GM18861 (cell line): ENCODE measurements around the gene TSEN54.

Experiments
- ATAC-seq: cut with Tn5 transposase; IDR thresholded peaks from one replicate; pipeline ENCODE4 v1.9.1; 2021; ENCODE audit not compliant: unreplicated experiment

Gene TSEN54

GRCh38 chr17:75488693-75489510, 27.4 kb upstream of the TSEN54 start:
- no peak for ATAC-seq

- ATAC-seq, result no peak
These were observed 26.8 kb upstream of the TSEN54 start for GRCh38 chr17:75489511-75489955.

DNA sequence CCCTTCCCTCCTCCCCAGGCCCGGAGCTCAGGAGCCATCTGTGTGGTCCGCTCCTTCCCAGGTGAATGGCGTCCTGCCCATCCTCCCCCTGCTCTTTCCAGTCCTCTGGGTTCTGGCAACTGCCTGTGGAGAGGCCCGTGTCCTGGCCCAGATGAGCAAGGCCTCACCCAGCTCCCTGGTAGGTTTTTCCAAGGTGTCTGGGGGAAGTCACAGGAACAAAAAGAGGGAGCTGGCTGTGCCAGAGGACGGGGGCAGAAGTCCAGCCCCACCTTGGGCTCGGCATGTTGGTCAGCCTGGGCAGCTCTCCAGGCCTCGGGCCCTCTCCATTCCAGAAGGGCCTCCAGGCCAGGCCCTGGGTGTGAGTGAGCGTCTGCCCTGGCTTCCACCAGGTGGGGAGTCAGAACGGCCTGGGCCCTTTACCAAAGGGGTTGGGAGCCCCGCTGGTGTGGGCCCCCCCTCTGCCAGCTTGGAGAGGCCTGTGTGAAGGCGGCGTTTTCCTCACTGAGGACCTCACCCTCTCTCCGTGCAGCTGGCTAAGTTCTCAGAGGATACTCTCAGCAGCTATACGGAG, 26.1 kb upstream of the TSEN54 start:
- no peak for ATAC-seq

DNA sequence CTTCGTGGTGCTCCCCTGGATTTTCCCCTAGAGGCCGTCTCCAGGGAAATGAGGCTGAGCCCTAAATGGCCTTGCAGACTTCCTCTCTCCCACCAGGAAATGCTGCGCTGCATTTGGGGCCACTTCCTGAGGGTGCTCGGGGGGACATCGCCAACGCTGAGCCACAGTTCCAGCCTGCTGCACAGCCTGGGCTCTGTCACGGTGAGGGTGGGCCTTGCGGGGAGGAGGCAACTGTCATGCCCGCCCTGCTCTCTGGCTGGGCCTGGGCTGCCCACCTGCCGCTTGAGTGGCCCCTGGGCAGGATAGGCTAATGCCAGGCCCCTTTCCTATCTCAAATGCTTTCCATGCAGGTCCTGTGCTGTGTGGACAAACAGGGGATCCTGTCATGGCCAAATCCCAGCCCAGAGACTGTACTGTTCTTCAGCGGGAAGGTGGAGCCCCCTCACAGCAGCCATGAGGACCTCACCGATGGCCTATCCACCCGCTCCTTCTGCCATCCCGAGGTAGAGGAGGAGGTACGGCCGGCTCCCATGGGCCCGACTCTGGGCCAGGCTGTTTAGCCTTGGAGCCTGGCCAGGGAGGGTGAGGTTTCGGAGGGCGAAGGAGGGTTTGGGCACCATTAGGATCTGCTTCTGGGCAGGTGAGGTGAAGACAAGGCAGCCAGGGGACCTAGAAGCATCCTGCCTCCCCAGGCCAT, 25.2 kb upstream of the TSEN54 start:
- no peak for ATAC-seq

GRCh38 chr17:75491680-75492079, 24.6 kb upstream of the TSEN54 start:
- ATAC-seq, result no peak

DNA sequence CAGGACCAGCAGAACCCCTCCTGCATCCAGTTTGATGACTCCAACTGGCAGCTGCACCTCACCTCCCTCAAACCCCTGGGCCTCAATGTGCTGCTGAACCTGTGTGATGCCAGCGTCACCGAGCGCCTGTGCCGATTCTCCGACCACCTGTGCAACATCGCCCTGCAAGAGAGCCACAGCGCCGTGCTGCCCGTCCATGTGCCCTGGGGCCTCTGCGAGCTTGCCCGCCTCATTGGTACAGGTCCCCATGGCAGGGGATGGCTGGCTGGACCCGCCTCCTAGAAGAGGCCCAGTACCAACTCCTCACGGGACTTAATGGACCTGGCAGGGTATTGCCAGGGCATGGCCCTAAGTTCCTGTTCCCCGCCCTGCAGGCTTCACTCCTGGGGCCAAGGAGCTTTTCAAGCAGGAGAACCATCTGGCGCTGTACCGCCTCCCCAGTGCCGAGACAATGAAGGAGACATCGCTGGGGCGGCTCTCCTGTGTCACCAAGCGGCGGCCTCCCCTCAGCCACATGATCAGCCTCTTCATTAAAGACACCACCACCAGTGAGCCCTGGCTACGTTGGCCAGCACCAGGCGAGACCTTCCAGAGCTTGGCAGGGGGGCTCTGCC, 23.7 kb upstream of the TSEN54 start:
- no peak for ATAC-seq

GRCh38 chr17:75493476-75494129, 22.7 kb upstream of the TSEN54 start:
- no peak for ATAC-seq

- no peak for ATAC-seq
These were observed 21.9 kb upstream of the TSEN54 start for GRCh38 chr17:75494326-75494877.

- no peak for ATAC-seq
These were observed 20.3 kb upstream of the TSEN54 start for GRCh38 chr17:75496005-75496404.

DNA sequence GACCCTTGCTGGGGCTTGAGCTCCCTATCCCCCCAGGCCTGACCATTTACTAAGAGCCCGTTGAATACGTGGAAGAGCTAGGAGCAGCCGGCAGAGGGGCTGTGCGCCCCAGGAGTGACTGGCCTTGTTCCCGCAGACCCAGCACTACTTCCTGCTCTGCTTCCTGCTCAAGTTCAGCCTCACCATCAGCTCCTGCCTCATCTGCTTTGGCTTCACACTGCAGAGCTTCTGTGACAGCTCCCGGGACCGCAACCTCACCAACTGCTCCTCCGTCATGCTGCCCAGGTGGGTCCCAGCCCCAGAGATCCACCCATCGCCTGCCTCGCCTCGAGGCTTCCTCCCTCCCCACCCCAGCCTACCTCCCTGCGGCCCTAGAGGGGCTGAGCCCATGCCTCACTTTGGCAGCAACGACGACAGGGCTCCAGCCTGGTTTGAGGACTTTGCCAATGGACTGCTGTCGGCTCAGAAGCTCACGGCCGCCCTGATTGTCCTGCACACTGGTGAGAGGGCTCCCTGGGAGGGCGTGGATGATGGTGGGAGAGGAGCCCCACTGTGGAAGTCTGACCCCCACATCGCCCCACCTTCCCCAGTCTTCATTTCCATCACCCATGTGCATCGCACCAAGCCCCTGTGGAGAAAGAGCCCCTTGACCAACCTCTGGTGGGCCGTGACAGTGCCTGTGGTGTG, 18.1 kb upstream of the TSEN54 start:
- no peak for ATAC-seq

DNA sequence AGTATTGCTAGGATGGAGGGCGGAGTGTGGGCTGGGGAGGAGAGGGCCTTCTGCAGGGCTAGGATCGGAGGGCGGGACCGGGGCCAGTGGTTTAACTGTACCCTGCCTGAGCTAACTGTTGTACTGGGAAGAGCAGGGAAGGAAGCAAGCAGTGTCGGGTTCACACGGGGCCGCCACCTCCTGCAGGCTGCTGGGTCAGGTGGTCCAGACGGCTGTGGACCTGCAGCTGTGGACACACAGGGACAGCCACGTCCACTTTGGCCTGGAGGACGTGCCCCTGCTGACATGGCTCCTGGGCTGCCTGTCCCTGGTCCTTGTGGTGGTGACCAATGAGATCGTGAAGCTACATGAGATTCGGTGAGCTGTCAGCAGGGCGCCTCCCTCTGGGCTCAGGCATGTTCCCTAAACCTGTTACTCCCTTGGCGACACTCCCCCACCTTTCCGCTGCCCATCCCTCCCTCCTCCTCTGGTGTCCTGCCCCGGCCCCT, 17.6 kb upstream of the TSEN54 start:
- ATAC-seq, result no peak

GRCh38 chr17:75499313-75500022, 16.9 kb upstream of the TSEN54 start:
- no peak for ATAC-seq

- ATAC-seq, result no peak
These were observed 15.7 kb upstream of the TSEN54 start for GRCh38 chr17:75500419-75501216.

DNA sequence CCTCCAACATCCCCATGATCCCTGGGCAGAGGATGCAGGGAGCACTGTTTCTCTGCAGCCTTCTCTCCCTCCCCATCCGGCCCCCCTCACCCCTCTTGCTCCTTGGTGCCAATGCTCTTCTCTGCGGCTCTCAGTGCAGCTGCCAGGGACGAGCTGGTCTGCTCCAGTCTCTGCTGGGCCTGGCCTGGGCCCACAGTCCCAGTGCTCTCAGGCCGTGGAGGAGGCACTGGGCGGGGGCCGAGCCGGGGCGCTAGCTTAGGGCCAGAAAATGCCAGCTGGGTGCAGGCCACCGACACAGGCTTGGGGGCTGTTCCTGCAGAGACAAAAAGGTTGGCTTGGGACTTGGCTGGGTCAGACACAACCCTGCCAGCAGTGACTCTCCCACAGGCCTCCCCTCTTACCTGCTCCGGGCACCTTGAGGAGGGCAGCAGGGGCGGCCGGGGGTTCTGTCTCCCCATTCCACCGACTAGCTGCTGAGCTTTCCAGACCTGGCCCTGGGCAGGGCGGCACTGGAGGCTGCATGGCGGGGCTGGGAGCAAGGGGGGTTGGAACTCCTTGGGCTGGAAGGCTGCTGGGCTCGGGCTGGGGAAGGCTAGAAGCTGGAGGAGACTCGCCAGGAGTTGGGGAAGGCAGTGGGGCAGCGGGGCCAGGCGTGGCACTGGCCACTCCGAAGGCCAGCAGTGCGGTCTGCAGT, 14.8 kb upstream of the TSEN54 start:
- ATAC-seq, result no peak

GRCh38 chr17:75502072-75502720, 14.1 kb upstream of the TSEN54 start:
- no peak for ATAC-seq

DNA sequence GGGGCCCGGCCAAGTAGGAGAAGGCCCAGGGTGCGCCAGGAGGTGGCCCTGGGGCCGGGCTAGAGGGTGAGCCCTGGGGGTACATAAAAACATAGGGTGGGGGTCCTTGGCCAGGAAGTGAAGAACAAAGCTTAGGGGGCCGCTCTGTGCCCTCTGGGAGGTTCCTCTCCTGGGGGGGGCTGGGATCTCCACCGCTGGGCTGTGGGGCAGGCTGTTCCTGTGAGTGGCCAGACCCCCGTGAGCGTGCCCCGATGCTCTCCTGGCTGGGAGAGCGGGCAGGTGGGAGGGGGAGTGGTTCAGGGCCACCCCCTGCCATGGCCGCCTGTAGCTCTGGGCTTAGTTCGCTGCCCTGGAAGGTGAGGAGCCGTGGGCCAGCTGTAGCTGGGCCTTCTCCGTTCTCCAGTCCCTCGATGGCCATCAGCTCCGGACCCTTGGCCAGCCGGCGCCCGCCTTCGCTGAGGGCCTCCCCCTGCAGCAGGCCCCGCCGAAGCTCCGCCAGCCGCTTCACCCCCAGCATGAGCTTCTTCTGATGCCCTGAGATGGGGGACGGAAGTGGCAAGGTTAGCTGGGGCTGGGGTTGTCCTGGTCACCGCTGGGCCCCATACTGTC, 13.5 kb upstream of the TSEN54 start:
- no peak for ATAC-seq

GRCh38 chr17:75503337-75503950, 12.9 kb upstream of the TSEN54 start:
- ATAC-seq, result no peak
